Neural cell (in vitro differentiated cells): ENCODE data around the gene URAD. TPM values are rescaled to one million over a fixed set of nuclear protein-coding genes. Genes with fewer than 3 reads are reported as not detected.
"Not testable (repeated sequence)": the region's sequence is repeated elsewhere in the genome, so short reads cannot be mapped to it uniquely, and the experiment has no call there.

Experiments
- H2AFZ ChIP-seq: fragments of 200-600, 300-800 bp; sonication (generic), shearing (Covaris generic); 2 replicates; pipeline ENCODE4 v1.6.0; 2014; ENCODE audit warnings: low read depth, mild to moderate bottlenecking, antibody characterized with exemption, low read length, moderate library complexity
- H3F3A ChIP-seq: fragments of 200-600 bp; shearing (Covaris generic); 2 replicates; pipeline ENCODE4 v1.6.1; 2016; ENCODE audit warnings: mild to moderate bottlenecking, moderate library complexity, mixed read lengths, antibody characterized with exemption, low read length; ENCODE audit not compliant: insufficient read depth, poor library complexity, severe bottlenecking
- H3K27ac ChIP-seq: fragments of 200-600, 300-800 bp; sonication (generic), shearing (Covaris generic); 2 replicates; pipeline ENCODE4 v1.5.1; 2014; ENCODE audit warnings: mild to moderate bottlenecking, low read length, moderate library complexity
- H3K27me3 ChIP-seq: fragments of 300-800, 200-600 bp; sonication (generic), shearing (Covaris generic); 2 replicates; pipeline ENCODE4 v1.6.0; 2014; ENCODE audit warnings: mild to moderate bottlenecking, low read depth, low read length, moderate library complexity; ENCODE audit not compliant: insufficient read depth
- H3K36me3 ChIP-seq: fragments of 300-800, 200-600 bp; sonication (generic), shearing (Covaris generic); 2 replicates; pipeline ENCODE4 v1.5.1; 2014; ENCODE audit warnings: mild to moderate bottlenecking, antibody characterized with exemption, low read length, moderate library complexity; ENCODE audit not compliant: insufficient read depth
- H3K4me2 ChIP-seq: fragments of 300-800, 200-600 bp; sonication (generic), shearing (Covaris generic); 2 replicates; pipeline ENCODE4 v1.6.0; 2014; ENCODE audit warnings: mild to moderate bottlenecking, low read length
- H3K4me3 ChIP-seq: fragments of 300-800, 200-600 bp; sonication (generic), shearing (Covaris generic); 2 replicates; pipeline ENCODE4 v1.5.1; 2014; ENCODE audit warnings: mild to moderate bottlenecking, low read length, moderate library complexity
- H3K79me2 ChIP-seq: fragments of 200-600 bp; shearing (Covaris generic); replicated peaks from 2 replicates; pipeline ENCODE4 v1.6.0; 2014; ENCODE audit warnings: mild to moderate bottlenecking, low read length, moderate library complexity; ENCODE audit not compliant: insufficient read depth
- H3K9ac ChIP-seq: fragments of 300-800, 200-600 bp; sonication (generic), shearing (Covaris generic); 2 replicates; pipeline ENCODE4 v1.6.1; 2016; ENCODE audit warnings: mild to moderate bottlenecking, low read length, mixed read lengths
- H3K9me2 ChIP-seq: fragments of 200-600 bp; shearing (Covaris generic); 2 replicates; pipeline ENCODE4 v1.6.1; 2016; ENCODE audit warnings: mild to moderate bottlenecking, low read length, mixed read lengths; ENCODE audit not compliant: insufficient read depth
- H3K9me3 ChIP-seq: fragments of 200-600, 300-800 bp; sonication (generic), shearing (Covaris generic); 2 replicates; pipeline ENCODE4 v1.6.1; 2016; ENCODE audit warnings: mild to moderate bottlenecking, mixed run types, low read length, moderate library complexity, mixed read lengths
- H4K20me1 ChIP-seq: fragments of 200-600 bp; shearing (Covaris generic); 2 replicates; pipeline ENCODE4 v1.6.1; 2016; ENCODE audit warnings: mild to moderate bottlenecking, mixed run types; ENCODE audit not compliant: insufficient read depth
- EP300 ChIP-seq: fragments of 450-650 bp; conservative IDR thresholded peaks from 2 replicates; pipeline ENCODE4 v1.6.1; 2014; ENCODE audit warnings: antibody characterized with exemption, mild to moderate bottlenecking, moderate library complexity; ENCODE audit not compliant: poor library complexity, severe bottlenecking
- EZH2 ChIP-seq: fragments of 200-600, 300-800 bp; shearing (Covaris generic), sonication (generic); IDR thresholded peaks from 2 replicates; pipeline ENCODE4 v1.6.1; 2014; ENCODE audit warnings: antibody characterized with exemption, low read length, borderline replicate concordance, mild to moderate bottlenecking; ENCODE audit not compliant: insufficient read depth, poor library complexity, severe bottlenecking
- MXI1 ChIP-seq: fragments of 450-650 bp; conservative IDR thresholded peaks from 2 replicates; pipeline ENCODE4 v1.6.1; 2014; ENCODE audit warnings: antibody characterized with exemption, mild to moderate bottlenecking; ENCODE audit not compliant: poor library complexity, severe bottlenecking
- POLR2AphosphoS5 ChIP-seq: IDR thresholded peaks from 2 replicates; pipeline ENCODE4 v1.6.1; 2012
- RAD21 ChIP-seq: fragments of 450-650 bp; conservative IDR thresholded peaks from 2 replicates; pipeline ENCODE4 v1.6.1; 2014; ENCODE audit warnings: antibody characterized with exemption, mild to moderate bottlenecking, moderate library complexity
- SMC3 ChIP-seq: fragments of 450-650 bp; conservative IDR thresholded peaks from 2 replicates; pipeline ENCODE4 v1.6.1; 2014; ENCODE audit warnings: antibody characterized with exemption, mild to moderate bottlenecking, moderate library complexity; ENCODE audit not compliant: poor library complexity
- TAF1 ChIP-seq: IDR thresholded peaks from 2 replicates; pipeline ENCODE4 v1.6.1; 2012; ENCODE audit warnings: low read depth
- polyA plus RNA-seq: library from polyadenylated mRNA; depleted of rRNA; stranded (reverse); fragments of >200 nt; gene quantifications from 2 replicates; pipeline ENCODE4 v1.2.3, GENCODE V29; 2014
- TF ChIP-seq, protein P1 (sequence below): IDR thresholded peaks from 2 replicates; pipeline ENCODE4 v1.6.1; 2012; ENCODE audit warnings: borderline replicate concordance
- TF ChIP-seq, protein P2 (sequence below): fragments of 450-650 bp; IDR thresholded peaks from 2 replicates; pipeline ENCODE4 v1.5.1; 2014; ENCODE audit warnings: antibody characterized with exemption, mild to moderate bottlenecking, moderate library complexity; ENCODE audit not compliant: poor library complexity, severe bottlenecking

URAD gene
- polyA plus RNA-seq, 1 donor from 2014 or later: not detected

DNA sequence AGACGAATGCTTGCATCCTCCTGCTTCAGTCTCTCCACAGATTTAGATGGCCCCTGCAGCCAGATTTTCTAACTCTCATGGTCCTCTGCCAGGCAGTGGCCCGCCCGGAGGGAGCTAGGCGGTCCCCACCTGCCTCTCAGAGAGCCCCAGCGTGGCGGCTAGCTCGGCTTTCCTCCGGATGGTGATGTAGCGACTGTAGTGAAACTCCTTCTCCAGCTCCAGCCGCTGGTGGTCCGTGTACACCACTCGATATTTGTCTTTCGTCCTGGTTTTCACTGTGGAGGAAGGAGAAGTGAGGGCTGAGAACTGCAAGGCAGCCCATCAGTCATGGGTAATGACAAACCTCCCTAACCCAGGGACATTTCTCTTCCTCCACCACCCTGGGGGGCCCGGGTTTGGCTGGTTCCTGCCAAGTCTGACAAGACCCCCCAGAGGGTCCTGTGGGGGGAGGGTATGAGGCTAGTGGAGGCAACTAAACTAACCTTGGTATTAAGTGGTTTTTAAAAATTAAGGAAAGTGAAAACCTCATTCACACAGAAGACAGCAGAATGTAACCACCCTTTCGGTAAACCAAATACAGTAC lies 23.7 kb downstream of the URAD start:
- H3K27ac ChIP-seq: no peak overlapping the region
- no peak overlapping the region for H2AFZ ChIP-seq
- no peaks in the 10 kb centered on the region for H4K20me1 ChIP-seq
- no peak overlapping the region for H3K4me3 ChIP-seq
- no peaks in the 10 kb centered on the region for H3K9me2 ChIP-seq
- no peaks in the 10 kb centered on the region for H3K79me2 ChIP-seq
- H3K27me3 ChIP-seq: peaks cover 100% of the 10 kb centered on the region
- TF ChIP-seq RAD21 (no peak), TAF1 (no peak), EZH2 (no peak), POLR2AphosphoS5 (no peak), MXI1 (no peak), SMC3 (no peak), EP300 (no peak)
- TF ChIP-seq, protein P1, sequence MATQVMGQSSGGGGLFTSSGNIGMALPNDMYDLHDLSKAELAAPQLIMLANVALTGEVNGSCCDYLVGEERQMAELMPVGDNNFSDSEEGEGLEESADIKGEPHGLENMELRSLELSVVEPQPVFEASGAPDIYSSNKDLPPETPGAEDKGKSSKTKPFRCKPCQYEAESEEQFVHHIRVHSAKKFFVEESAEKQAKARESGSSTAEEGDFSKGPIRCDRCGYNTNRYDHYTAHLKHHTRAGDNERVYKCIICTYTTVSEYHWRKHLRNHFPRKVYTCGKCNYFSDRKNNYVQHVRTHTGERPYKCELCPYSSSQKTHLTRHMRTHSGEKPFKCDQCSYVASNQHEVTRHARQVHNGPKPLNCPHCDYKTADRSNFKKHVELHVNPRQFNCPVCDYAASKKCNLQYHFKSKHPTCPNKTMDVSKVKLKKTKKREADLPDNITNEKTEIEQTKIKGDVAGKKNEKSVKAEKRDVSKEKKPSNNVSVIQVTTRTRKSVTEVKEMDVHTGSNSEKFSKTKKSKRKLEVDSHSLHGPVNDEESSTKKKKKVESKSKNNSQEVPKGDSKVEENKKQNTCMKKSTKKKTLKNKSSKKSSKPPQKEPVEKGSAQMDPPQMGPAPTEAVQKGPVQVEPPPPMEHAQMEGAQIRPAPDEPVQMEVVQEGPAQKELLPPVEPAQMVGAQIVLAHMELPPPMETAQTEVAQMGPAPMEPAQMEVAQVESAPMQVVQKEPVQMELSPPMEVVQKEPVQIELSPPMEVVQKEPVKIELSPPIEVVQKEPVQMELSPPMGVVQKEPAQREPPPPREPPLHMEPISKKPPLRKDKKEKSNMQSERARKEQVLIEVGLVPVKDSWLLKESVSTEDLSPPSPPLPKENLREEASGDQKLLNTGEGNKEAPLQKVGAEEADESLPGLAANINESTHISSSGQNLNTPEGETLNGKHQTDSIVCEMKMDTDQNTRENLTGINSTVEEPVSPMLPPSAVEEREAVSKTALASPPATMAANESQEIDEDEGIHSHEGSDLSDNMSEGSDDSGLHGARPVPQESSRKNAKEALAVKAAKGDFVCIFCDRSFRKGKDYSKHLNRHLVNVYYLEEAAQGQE: no peak
- TF ChIP-seq, protein P2, sequence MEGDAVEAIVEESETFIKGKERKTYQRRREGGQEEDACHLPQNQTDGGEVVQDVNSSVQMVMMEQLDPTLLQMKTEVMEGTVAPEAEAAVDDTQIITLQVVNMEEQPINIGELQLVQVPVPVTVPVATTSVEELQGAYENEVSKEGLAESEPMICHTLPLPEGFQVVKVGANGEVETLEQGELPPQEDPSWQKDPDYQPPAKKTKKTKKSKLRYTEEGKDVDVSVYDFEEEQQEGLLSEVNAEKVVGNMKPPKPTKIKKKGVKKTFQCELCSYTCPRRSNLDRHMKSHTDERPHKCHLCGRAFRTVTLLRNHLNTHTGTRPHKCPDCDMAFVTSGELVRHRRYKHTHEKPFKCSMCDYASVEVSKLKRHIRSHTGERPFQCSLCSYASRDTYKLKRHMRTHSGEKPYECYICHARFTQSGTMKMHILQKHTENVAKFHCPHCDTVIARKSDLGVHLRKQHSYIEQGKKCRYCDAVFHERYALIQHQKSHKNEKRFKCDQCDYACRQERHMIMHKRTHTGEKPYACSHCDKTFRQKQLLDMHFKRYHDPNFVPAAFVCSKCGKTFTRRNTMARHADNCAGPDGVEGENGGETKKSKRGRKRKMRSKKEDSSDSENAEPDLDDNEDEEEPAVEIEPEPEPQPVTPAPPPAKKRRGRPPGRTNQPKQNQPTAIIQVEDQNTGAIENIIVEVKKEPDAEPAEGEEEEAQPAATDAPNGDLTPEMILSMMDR: no peak
- H3K36me3 ChIP-seq: no peaks in the 10 kb centered on the region
- no peak overlapping the region for H3K9ac ChIP-seq
- no peaks in the 10 kb centered on the region for H3F3A ChIP-seq
- H3K9me3 ChIP-seq: no peaks in the 10 kb centered on the region
- H3K4me2 ChIP-seq: no peak overlapping the region

DNA sequence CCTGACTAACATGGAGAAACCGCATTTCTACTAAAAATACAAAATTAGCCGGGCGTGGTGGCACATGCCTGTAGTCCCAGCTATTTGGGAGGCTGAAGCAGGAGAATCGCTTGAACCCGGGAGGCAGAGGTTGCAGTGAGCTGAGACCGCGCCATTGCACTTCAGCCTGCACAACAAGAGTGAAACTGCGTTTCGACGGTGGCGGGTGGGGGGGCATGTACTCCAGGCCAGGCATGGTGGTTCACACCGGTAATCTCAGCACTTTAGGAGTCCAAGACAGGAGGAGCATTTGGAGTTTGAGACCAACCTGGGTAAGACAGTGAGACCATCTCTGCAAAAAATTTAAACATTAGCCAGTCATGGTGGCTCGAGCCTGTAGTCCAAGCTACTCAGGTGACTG lies 24.3 kb downstream of the URAD start:
- not testable (repeated sequence) for H3K9ac ChIP-seq, H3K9me2 ChIP-seq, H3K27ac ChIP-seq, H3F3A ChIP-seq, H2AFZ ChIP-seq, H3K9me3 ChIP-seq, H3K4me3 ChIP-seq, H4K20me1 ChIP-seq, H3K36me3 ChIP-seq, H3K4me2 ChIP-seq, H3K79me2 ChIP-seq
- H3K27me3 ChIP-seq: peaks cover 100% of the 10 kb centered on the region

DNA sequence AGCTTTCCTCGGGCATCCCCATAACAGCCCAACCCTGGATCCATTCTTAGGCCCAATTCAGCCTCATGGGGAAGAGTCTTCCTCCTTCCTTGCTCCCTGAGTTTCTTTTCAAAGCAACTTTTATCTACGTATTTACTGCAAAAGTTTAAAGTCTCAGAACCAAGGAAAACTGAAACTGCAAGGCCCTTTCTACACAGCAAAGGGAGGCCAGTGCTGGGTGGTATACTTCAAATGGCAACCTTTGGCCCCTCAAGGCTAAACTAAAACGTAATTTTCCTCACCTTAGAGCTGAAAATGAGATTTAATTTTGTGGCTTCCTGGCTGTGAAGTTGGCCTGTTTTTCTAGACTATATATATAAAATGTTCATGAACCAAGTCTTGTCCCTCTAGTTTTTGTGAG lies 25.0 kb downstream of the URAD start:
- H3K27me3 ChIP-seq: peaks cover 100% of the 10 kb centered on the region
- no peaks in the 10 kb centered on the region for H3F3A ChIP-seq
- no peaks in the 10 kb centered on the region for H4K20me1 ChIP-seq
- TF ChIP-seq, protein P2: no peak
- no peak for TF ChIP-seq EZH2
- no peak for TF ChIP-seq POLR2AphosphoS5
- no peaks in the 10 kb centered on the region for H3K79me2 ChIP-seq
- H3K9ac ChIP-seq: no peak overlapping the region
- H3K36me3 ChIP-seq: no peaks in the 10 kb centered on the region
- H2AFZ ChIP-seq: no peak overlapping the region
- no peak overlapping the region for H3K4me2 ChIP-seq
- no peak overlapping the region for H3K27ac ChIP-seq
- H3K9me3 ChIP-seq: no peaks in the 10 kb centered on the region
- H3K4me3 ChIP-seq: no peak overlapping the region
- H3K9me2 ChIP-seq: no peaks in the 10 kb centered on the region
